SK-N-SH treated with all-trans-retinoic acid at 6 μM for 48 hours (cell line): ENCODE measurements around the gene MYO3B.

Experiments used
- CREB5 ChIP-seq: fragments of 250-450 bp; sonication (Bioruptor Pico); IDR thresholded peaks from 2 replicates; pipeline ENCODE4 v1.5.1; 2020; ENCODE audit warnings: low read depth, mild to moderate bottlenecking, moderate library complexity
- OSR1 ChIP-seq: fragments of 250-450 bp; sonication (Bioruptor Pico); IDR thresholded peaks from 2 replicates; pipeline ENCODE4 v1.8.0; 2022; ENCODE audit warnings: moderate library complexity, mild to moderate bottlenecking, inconsistent platforms
- ZFP30 ChIP-seq: fragments of 450-650 bp; formaldehyde crosslinking; IDR thresholded peaks from 2 replicates; pipeline ENCODE4 v1.5.0; 2022; ENCODE audit warnings: mild to moderate bottlenecking, moderate library complexity
- TF ChIP-seq, protein P1 (sequence below): fragments of 250-450 bp; sonication (Bioruptor Pico); IDR thresholded peaks from 2 replicates; pipeline ENCODE4 v1.8.0; 2020; ENCODE audit warnings: mild to moderate bottlenecking, moderate library complexity, borderline replicate concordance

- no peak for TF ChIP-seq ZFP30 (CRISPR knock-in tag)
- no peak for TF ChIP-seq OSR1 (CRISPR knock-in tag)
- TF ChIP-seq, protein P1, sequence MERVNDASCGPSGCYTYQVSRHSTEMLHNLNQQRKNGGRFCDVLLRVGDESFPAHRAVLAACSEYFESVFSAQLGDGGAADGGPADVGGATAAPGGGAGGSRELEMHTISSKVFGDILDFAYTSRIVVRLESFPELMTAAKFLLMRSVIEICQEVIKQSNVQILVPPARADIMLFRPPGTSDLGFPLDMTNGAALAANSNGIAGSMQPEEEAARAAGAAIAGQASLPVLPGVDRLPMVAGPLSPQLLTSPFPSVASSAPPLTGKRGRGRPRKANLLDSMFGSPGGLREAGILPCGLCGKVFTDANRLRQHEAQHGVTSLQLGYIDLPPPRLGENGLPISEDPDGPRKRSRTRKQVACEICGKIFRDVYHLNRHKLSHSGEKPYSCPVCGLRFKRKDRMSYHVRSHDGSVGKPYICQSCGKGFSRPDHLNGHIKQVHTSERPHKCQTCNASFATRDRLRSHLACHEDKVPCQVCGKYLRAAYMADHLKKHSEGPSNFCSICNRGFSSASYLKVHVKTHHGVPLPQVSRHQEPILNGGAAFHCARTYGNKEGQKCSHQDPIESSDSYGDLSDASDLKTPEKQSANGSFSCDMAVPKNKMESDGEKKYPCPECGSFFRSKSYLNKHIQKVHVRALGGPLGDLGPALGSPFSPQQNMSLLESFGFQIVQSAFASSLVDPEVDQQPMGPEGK = no peak
- no peak for TF ChIP-seq CREB5 (CRISPR knock-in tag)
Observed at GRCh38 chr2:170362871-170363631, 185.1 kb downstream of the MYO3B start.
